ENCODE measurements around the gene TMEFF2. TPM values are rescaled to one million over a fixed set of nuclear protein-coding genes. Genes with fewer than 3 reads are reported as not detected.

TMEFF2 gene
- total and polyA plus RNA-seq, 2 experiments from 2014 or later = 1.7 to 2.2 TPM

- H3F3A ChIP-seq (replicated peaks; ENCODE audit: low read depth) = no peaks in the 10 kb centered on the region
- no peak overlapping the region for H3K27ac ChIP-seq (ENCODE audit: low read depth)
- H3K4me3 ChIP-seq = no peak overlapping the region
- Mint-ChIP-seq H3K9me3 (peaks cover 3% of the 10 kb centered on the region; the same call in 2 of the 3 replicates), H3K4me3 (no peak overlapping the region), H3K4me1 (peaks cover 25% of the 10 kb centered on the region), H3K36me3 (ENCODE audit: low read depth) (no peaks in the 10 kb centered on the region), H3K27ac (no peak overlapping the region; the same call in 1 of the 2 replicates), H3K27me3 (ENCODE audit: insufficient read depth, low read depth, poor library complexity) (peaks cover 2% of the 10 kb centered on the region)
- DNase-seq (ENCODE audit: low spot score) (no peak), ATAC-seq (no peak)
- TF ChIP-seq STAT1 (IDR thresholded peaks at IDR 0.05; ENCODE audit: unreplicated experiment) (no peak), ETS1 (IDR thresholded peaks at IDR 0.05) (no peak), ZNF462 (CRISPR knock-in tag; IDR thresholded peaks at IDR 0.05) (no peak), CREB1 (CRISPR knock-in tag; IDR thresholded peaks at IDR 0.05; ENCODE audit: low read depth) (no peak), NANOG (IDR thresholded peaks at IDR 0.05; ENCODE audit: borderline replicate concordance) (no peak), JUNB (IDR thresholded peaks at IDR 0.05; ENCODE audit: unreplicated experiment) (no peak), CTCF (conservative IDR thresholded peaks at IDR 0.05; ENCODE audit: low read depth in 2 of 2) (no peak), REST (IDR thresholded peaks at IDR 0.05; ENCODE audit: unreplicated experiment) (no peak), ZNF114 (CRISPR knock-in tag; IDR thresholded peaks at IDR 0.05) (no peak), EZH2phosphoT487 (IDR thresholded peaks at IDR 0.05; ENCODE audit: unreplicated experiment) (no peak), EZH2 (IDR thresholded peaks at IDR 0.05; ENCODE audit: low read depth, unreplicated experiment) (no peak), POLR2AphosphoS5 (IDR thresholded peaks at IDR 0.05; ENCODE audit: low read depth) (no peak), ZNF331 (CRISPR knock-in tag; IDR thresholded peaks at IDR 0.05; ENCODE audit: low read depth) (no peak)
- no peaks in the 10 kb centered on the region for H3K36me3 ChIP-seq (ENCODE audit: insufficient read depth)
- peaks cover 6% of the 10 kb centered on the region; the same call in 1 of the 2 replicates for H3K9me2 ChIP-seq (ENCODE audit: insufficient read depth)
- H3K4me1 ChIP-seq (ENCODE audit: insufficient read depth) = peaks cover 16% of the 10 kb centered on the region
- H2AFZ ChIP-seq = no peak overlapping the region
- H3K27me3 ChIP-seq (ENCODE audit: insufficient read depth) = no peaks in the 10 kb centered on the region
- H3K4me2 ChIP-seq = no peak overlapping the region
- H3K79me2 ChIP-seq (replicated peaks; ENCODE audit: insufficient read depth) = no peaks in the 10 kb centered on the region
- H4K20me1 ChIP-seq (replicated peaks; ENCODE audit: insufficient read depth) = no peaks in the 10 kb centered on the region
Measured at GRCh38 chr2:191915750-191916149, 279.0 kb downstream of the TMEFF2 start.
